Fibroblast of lung (primary cell): ENCODE data around the gene GUCY1A2. TPM values are rescaled to one million over a fixed set of nuclear protein-coding genes. Genes with fewer than 3 reads are reported as not detected.

Experiments
- DNase-seq, 2 donors: peaks; one replicate each; pipeline versions ENCODE4 v3.0.0 to v3.0.0-alpha.2; 2010; ENCODE audit warnings: low read depth in 2 of 2
- H2AFZ ChIP-seq: 2 replicates; pipeline ENCODE4 v1.5.1; 2012; ENCODE audit warnings: low read length, control low read depth, inconsistent platforms
- H3K27ac ChIP-seq: 2 replicates; pipeline ENCODE4 v1.5.1; 2011; ENCODE audit warnings: low read length, control low read depth; ENCODE audit not compliant: insufficient read depth
- H3K27me3 ChIP-seq: 2 replicates; pipeline ENCODE4 v1.5.1; 2011; ENCODE audit warnings: mild to moderate bottlenecking, low read length; ENCODE audit not compliant: control insufficient read depth, insufficient read depth
- H3K36me3 ChIP-seq: 2 replicates; pipeline ENCODE4 v1.5.1; 2011; ENCODE audit warnings: low read length; ENCODE audit not compliant: control insufficient read depth, insufficient read depth
- H3K4me1 ChIP-seq: 2 replicates; pipeline ENCODE4 v1.5.1; 2011; ENCODE audit warnings: low read length; ENCODE audit not compliant: control insufficient read depth, insufficient read depth; ENCODE audit errors: extremely low read depth
- H3K4me2 ChIP-seq: 2 replicates; pipeline ENCODE4 v1.5.1; 2011; ENCODE audit warnings: low read length, control low read depth; ENCODE audit not compliant: insufficient read depth; ENCODE audit errors: extremely low read depth
- H3K4me3 ChIP-seq, 4 experiments: fragments of 200-600 bp in 1 of 4; sonication (generic) in 1 of 4; replicated peaks in 1 of 4; 2 replicates each; pipeline ENCODE4 v1.5.1; 2011 to 2016; ENCODE audit warnings: low read length in 4 of 4, low read depth in 3 of 4, mild to moderate bottlenecking in 3 of 4, control low read depth in 2 of 4, inconsistent platforms in 1 of 4, mixed read lengths in 1 of 4; ENCODE audit not compliant: insufficient read depth in 1 of 4; ENCODE audit errors: control extremely low read depth in 1 of 4
- H3K79me2 ChIP-seq: 2 replicates; pipeline ENCODE4 v1.5.1; 2012; ENCODE audit warnings: mild to moderate bottlenecking, low read length, inconsistent platforms; ENCODE audit not compliant: control insufficient read depth, insufficient read depth
- H3K9ac ChIP-seq: 2 replicates; pipeline ENCODE4 v1.5.1; 2011; ENCODE audit warnings: mild to moderate bottlenecking, low read length, control low read depth; ENCODE audit not compliant: insufficient read depth
- H3K9me3 ChIP-seq: 2 replicates; pipeline ENCODE4 v1.5.1; 2012; ENCODE audit warnings: low read depth, low read length; ENCODE audit not compliant: control insufficient read depth, insufficient read depth
- H4K20me1 ChIP-seq: 2 replicates; pipeline ENCODE4 v1.5.1; 2011; ENCODE audit warnings: low read length; ENCODE audit not compliant: control insufficient read depth, insufficient read depth; ENCODE audit errors: extremely low read depth
- EZH2 ChIP-seq: IDR thresholded peaks from 2 replicates; pipeline ENCODE4 v1.5.1; 2012; ENCODE audit warnings: low read length, control low read depth, mild to moderate bottlenecking; ENCODE audit errors: missing control alignments
- polyA plus RNA-seq, 2 donors: library from polyadenylated mRNA; depleted of rRNA in 1 of 2; stranded (reverse) in 1 of 2; unstranded in 1 of 2; fragments of >200 nt; gene quantifications; 2 replicates each; pipeline ENCODE4 v1.2.1, GENCODE V29; 2011 to 2012; ENCODE audit warnings: missing spikeins in 1 of 2
- total RNA-seq: library from RNA; depleted of rRNA; stranded (reverse); fragments of >200 nt; gene quantifications from 2 replicates; pipeline ENCODE4 v1.2.1, GENCODE V29; 2014
- TF ChIP-seq, protein P1 (sequence below), 2 donors: IDR thresholded peaks in 1 of 2; conservative IDR thresholded peaks in 1 of 2; 1 replicate in 1 of 2; 2 replicates in 1 of 2; pipeline ENCODE4 v1.5.1; 2011 to 2012; ENCODE audit warnings: low read length in 2 of 2, control low read depth in 1 of 2, inconsistent platforms in 1 of 2, low read depth in 1 of 2, mild to moderate bottlenecking in 1 of 2

GUCY1A2 gene
- total and polyA plus RNA-seq, 2 donors (not counting 1 experiment from before 2014, with no cell fraction given) = 0.50 to 1.4 TPM

DNA sequence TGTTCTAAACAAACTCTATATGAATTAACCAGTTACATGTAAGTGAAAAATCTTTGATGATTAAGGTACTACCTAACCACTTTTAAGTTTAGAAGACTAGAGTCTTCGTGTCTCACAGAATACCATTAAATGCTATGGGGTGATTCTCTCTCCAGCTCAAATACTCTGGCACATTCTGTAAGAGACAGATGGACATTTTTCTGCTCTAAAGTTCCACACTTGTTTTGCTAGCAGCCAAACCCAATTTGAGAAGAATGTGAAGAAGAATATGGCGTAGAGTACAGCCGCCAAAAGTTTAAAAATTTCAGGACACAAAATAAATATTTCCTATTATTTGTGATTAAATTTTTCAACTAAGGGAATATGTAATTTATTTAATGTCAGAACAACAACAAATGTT lies 339.1 kb downstream of the GUCY1A2 start:
- no peaks in the 10 kb centered on the region for H4K20me1 ChIP-seq
- no peak overlapping the region for H3K9ac ChIP-seq
- H3K4me1 ChIP-seq = no peaks in the 10 kb centered on the region
- H2AFZ ChIP-seq = no peak overlapping the region
- no peaks in the 10 kb centered on the region for H3K79me2 ChIP-seq
- no peak for DNase-seq
- H3K27ac ChIP-seq = no peak overlapping the region
- H3K36me3 ChIP-seq = no peaks in the 10 kb centered on the region
- H3K9me3 ChIP-seq = no peaks in the 10 kb centered on the region
- H3K27me3 ChIP-seq = no peaks in the 10 kb centered on the region
- H3K4me2 ChIP-seq = no peak overlapping the region
- no peak overlapping the region for H3K4me3 ChIP-seq
- no peak for TF ChIP-seq EZH2
- TF ChIP-seq, protein P1, sequence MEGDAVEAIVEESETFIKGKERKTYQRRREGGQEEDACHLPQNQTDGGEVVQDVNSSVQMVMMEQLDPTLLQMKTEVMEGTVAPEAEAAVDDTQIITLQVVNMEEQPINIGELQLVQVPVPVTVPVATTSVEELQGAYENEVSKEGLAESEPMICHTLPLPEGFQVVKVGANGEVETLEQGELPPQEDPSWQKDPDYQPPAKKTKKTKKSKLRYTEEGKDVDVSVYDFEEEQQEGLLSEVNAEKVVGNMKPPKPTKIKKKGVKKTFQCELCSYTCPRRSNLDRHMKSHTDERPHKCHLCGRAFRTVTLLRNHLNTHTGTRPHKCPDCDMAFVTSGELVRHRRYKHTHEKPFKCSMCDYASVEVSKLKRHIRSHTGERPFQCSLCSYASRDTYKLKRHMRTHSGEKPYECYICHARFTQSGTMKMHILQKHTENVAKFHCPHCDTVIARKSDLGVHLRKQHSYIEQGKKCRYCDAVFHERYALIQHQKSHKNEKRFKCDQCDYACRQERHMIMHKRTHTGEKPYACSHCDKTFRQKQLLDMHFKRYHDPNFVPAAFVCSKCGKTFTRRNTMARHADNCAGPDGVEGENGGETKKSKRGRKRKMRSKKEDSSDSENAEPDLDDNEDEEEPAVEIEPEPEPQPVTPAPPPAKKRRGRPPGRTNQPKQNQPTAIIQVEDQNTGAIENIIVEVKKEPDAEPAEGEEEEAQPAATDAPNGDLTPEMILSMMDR (conservative IDR thresholded peaks at IDR 0.05 in 1 of 2, IDR thresholded peaks at IDR 0.05 in 1 of 2; ENCODE audit: low read depth in 1 of 2, low read length in 2 of 2) = no peak

DNA sequence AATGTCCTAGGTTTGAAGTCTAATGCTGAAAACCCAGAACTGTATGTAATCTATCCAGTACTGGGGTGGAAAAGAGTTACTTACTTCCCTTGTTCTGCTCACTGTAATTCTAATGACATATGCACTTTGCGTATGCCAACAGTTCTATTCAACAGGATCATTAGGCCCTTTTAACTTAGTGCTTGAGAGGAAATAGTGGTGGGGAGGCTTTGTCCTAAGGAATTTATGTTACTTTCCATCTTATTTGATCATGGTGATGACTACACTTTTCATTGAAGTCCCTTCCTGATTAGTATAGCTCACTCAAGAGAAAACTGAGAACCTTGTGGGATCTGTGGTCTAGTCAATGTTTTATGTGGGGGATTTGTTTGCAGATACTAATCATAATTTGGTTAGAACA lies 348.2 kb downstream of the GUCY1A2 start:
- H3K9ac ChIP-seq = no peak overlapping the region
- no peak overlapping the region for H3K4me3 ChIP-seq
- no peak overlapping the region for H3K27ac ChIP-seq
- no peaks in the 10 kb centered on the region for H4K20me1 ChIP-seq
- H3K36me3 ChIP-seq = no peaks in the 10 kb centered on the region
- H3K9me3 ChIP-seq = no peaks in the 10 kb centered on the region
- H3K79me2 ChIP-seq = no peaks in the 10 kb centered on the region
- H3K27me3 ChIP-seq = no peaks in the 10 kb centered on the region
- no peaks in the 10 kb centered on the region for H3K4me1 ChIP-seq
- no peak overlapping the region for H3K4me2 ChIP-seq
- TF ChIP-seq EZH2 = no peak
- TF ChIP-seq, protein P1 (conservative IDR thresholded peaks at IDR 0.05 in 1 of 2, IDR thresholded peaks at IDR 0.05 in 1 of 2; ENCODE audit: low read depth in 1 of 2, low read length in 2 of 2) = no peak
- H2AFZ ChIP-seq = no peak overlapping the region
- peak in 1 of 2 donors; percentile 73 for DNase-seq

DNA sequence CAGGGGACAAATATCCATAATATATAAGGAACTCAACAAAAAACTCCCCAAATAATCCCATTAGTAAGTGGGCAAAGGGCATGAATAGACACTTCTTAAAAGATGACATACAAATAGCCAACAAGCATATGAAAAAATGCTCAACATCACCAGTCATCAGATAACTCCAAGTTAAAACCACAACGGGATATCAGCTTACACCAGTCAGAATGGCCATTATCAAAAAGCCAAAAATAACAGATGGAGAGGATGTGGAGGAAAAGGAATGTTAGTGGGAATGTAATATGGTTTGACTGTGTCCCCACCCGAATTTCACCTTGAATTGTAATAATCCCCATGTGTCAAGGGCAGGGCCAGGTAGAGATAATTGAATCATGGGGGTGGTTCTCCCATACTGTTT lies 350.1 kb downstream of the GUCY1A2 start:
- Histone ChIP-seq H3K9me3 (no peaks in the 10 kb centered on the region), H3K4me3 (no peak overlapping the region), H3K79me2 (no peaks in the 10 kb centered on the region), H3K4me1 (no peaks in the 10 kb centered on the region), H4K20me1 (no peaks in the 10 kb centered on the region), H3K36me3 (no peaks in the 10 kb centered on the region), H2AFZ (no peak overlapping the region), H3K27ac (no peak overlapping the region), H3K27me3 (no peaks in the 10 kb centered on the region), H3K4me2 (no peak overlapping the region), H3K9ac (no peak overlapping the region)
- TF ChIP-seq, protein P1 (conservative IDR thresholded peaks at IDR 0.05 in 1 of 2, IDR thresholded peaks at IDR 0.05 in 1 of 2; ENCODE audit: low read depth in 1 of 2, low read length in 2 of 2) = no peak
- no peak for TF ChIP-seq EZH2
- peak; percentile 44 to 91 for DNase-seq
